Measurements from ENCODE around the gene RYR3.

RYR3 gene

DNA sequence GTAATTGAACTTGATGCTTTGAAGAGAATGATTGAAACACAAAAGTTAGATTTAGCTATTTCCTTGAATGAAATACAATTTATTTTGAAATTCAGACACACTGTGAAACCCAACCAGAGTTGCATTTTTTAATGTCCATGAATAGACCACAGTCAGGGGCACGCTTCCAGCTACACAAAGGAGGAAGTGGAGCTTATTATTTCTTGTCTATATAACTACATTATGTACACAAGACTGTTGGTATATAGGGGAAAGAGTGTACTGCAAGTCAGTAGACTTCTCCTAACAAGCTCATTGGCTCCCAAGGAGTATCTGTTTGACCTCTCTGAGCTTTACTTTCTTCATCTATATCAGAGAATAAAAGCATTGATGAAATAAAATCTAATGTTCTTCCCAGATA lies 326.2 kb downstream of the RYR3 start:
- no peak for DNase-seq (ENCODE audit: low read depth)
- TF ChIP-seq, protein P1, sequence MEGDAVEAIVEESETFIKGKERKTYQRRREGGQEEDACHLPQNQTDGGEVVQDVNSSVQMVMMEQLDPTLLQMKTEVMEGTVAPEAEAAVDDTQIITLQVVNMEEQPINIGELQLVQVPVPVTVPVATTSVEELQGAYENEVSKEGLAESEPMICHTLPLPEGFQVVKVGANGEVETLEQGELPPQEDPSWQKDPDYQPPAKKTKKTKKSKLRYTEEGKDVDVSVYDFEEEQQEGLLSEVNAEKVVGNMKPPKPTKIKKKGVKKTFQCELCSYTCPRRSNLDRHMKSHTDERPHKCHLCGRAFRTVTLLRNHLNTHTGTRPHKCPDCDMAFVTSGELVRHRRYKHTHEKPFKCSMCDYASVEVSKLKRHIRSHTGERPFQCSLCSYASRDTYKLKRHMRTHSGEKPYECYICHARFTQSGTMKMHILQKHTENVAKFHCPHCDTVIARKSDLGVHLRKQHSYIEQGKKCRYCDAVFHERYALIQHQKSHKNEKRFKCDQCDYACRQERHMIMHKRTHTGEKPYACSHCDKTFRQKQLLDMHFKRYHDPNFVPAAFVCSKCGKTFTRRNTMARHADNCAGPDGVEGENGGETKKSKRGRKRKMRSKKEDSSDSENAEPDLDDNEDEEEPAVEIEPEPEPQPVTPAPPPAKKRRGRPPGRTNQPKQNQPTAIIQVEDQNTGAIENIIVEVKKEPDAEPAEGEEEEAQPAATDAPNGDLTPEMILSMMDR (IDR thresholded peaks at IDR 0.05; ENCODE audit: control insufficient read depth, insufficient read depth, low read depth, low read length, missing control alignments): no peak
- H3K4me3 ChIP-seq (ENCODE audit: control insufficient read depth, low read depth, low read length): no peak overlapping the region

DNA sequence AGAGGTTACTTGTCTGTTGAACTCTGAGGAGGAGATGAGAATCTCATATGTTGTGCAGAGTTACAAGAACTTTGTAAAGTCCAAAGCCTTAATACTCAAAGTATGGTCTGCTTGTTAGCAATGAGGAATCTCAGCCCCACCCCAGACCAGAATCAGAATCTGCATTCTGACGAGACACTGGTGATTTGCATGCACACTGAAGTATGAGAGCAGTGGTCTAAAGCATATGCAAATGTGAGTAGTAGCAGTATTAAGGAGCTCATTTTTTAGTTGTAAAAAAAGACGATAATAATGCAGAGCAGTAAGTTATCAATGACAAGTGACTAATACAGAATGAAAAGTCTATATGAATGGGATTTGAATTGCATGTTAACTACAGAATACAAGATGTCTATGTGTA lies 327.7 kb downstream of the RYR3 start:
- TF ChIP-seq, protein P1 (IDR thresholded peaks at IDR 0.05; ENCODE audit: control insufficient read depth, insufficient read depth, low read depth, low read length, missing control alignments): no peak
- no peak for DNase-seq (ENCODE audit: low read depth)
- H3K4me3 ChIP-seq (ENCODE audit: control insufficient read depth, low read depth, low read length): no peak overlapping the region

DNA sequence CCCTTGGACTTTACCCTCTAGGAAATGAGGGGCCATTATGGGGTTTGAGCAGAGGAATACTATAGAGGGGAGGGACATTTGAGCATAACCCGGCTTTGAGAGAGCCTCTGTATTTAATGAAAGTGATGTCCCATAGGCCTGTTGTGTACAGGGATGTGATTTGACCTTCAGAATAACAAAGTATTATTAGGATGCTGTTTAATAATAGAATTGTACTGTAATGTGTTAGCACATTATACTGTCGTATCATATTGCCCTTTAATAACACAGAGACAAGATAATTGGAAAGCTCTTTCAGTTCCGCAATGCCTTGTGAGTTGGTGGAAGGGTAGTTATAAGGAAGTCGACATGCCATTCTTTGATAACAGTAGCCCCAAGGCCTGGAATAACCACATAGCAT lies 328.3 kb downstream of the RYR3 start:
- no peak overlapping the region for H3K4me3 ChIP-seq (ENCODE audit: control insufficient read depth, low read depth, low read length)
- TF ChIP-seq, protein P1 (IDR thresholded peaks at IDR 0.05; ENCODE audit: control insufficient read depth, insufficient read depth, low read depth, low read length, missing control alignments): no peak
- no peak for DNase-seq (ENCODE audit: low read depth)

DNA sequence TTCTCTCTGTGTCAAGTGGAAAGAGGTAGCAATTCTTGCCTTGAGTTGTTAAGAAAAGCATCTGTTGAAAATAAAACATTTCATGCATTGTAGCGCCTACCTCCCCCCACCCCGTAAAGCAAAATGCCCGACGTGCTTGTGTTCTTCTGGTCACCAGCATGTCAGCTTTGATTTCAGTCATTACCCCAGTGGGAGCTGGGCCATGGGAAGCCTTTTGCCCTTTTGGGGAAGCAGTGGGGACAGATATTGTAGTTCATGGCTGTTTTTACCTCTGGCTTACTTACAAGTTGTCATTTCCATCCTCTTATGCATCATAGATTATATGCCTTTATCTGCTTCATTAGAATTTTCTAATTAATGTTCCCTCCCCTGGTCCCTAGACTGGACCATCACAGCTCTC lies 328.7 kb downstream of the RYR3 start:
- H3K4me3 ChIP-seq (ENCODE audit: control insufficient read depth, low read depth, low read length): no peak overlapping the region
- no peak for DNase-seq (ENCODE audit: low read depth)
- TF ChIP-seq, protein P1 (IDR thresholded peaks at IDR 0.05; ENCODE audit: control insufficient read depth, insufficient read depth, low read depth, low read length, missing control alignments): no peak

DNA sequence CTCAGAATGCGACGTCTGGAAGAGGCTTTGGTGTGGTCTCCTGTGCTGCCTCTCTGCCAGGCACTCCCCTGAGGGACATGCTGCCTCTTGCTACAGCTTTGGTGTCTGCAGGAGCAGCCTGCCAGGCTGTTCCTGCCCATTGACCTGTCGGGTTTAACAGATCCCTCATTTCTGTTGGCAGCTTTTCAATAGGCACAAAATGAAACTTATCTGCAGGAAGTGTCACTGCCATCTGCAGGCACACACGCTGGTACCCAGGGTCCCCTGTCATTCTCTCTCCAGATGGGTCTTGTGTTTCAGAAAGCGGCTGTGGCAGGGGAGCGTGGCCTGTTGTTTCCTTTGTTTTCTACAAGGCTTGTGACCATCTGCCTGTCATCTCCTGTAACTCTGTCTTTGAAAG lies 329.2 kb downstream of the RYR3 start:
- no peak overlapping the region for H3K4me3 ChIP-seq (ENCODE audit: control insufficient read depth, low read depth, low read length)
- TF ChIP-seq, protein P1 (IDR thresholded peaks at IDR 0.05; ENCODE audit: control insufficient read depth, insufficient read depth, low read depth, low read length, missing control alignments): no peak
- DNase-seq (ENCODE audit: low read depth): no peak

DNA sequence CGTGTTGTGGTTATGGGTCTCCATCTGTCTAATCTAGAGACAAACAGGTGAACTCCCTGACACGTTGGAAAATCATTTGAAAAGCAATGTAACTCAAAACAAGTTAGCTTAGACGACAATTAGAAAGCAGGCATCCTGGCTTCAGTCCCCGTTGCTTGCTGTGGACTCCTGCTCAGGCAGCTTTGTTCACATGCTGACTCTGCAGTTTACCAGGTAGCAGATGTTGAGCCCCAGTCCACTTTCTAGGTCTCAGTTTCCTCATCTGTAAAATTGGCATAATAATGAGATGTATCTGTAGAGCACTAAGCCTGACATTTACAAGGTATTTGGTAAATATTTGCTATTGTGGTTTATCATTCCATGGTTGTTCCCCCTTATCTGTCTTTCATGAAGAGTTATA lies 330.3 kb downstream of the RYR3 start:
- TF ChIP-seq, protein P1 (IDR thresholded peaks at IDR 0.05; ENCODE audit: control insufficient read depth, insufficient read depth, low read depth, low read length, missing control alignments): no peak
- no peak for DNase-seq (ENCODE audit: low read depth)
- no peak overlapping the region for H3K4me3 ChIP-seq (ENCODE audit: control insufficient read depth, low read depth, low read length)

DNA sequence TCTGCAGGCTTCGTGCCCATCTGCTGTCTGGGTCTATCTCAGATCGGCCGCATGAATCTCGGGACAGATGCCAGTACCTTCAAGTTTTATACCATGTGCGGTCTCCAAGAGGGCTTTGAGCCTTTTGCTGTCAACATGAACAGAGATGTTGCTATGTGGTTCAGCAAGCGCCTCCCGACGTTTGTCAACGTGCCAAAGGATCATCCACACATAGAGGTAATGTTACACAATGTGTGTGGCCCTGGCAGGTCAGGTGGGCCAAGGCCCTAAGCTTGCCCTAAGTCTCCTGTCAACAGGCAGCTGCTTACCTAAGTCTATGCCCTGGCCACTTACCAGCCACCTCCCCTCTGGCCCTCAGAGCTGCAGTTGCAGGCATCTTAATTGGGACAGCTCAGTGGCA lies 333.5 kb downstream of the RYR3 start:
- no peak overlapping the region for H3K4me3 ChIP-seq (ENCODE audit: control insufficient read depth, low read depth, low read length)
- TF ChIP-seq, protein P1 (IDR thresholded peaks at IDR 0.05; ENCODE audit: control insufficient read depth, insufficient read depth, low read depth, low read length, missing control alignments): no peak
- no peak for DNase-seq (ENCODE audit: low read depth)

Measured in AG09309 (cell line).